HCT116 (cell line): ENCODE measurements around the gene LSM6.

Experiments
- CBX3 ChIP-seq: IDR thresholded peaks from 2 replicates; pipeline ENCODE4 v1.6.1; 2012; ENCODE audit warnings: low read depth
- CTCF ChIP-seq, 3 experiments: fragments of 200-600 bp in 1 of 3; sonication (generic) in 1 of 3; IDR thresholded peaks in 2 of 3; conservative IDR thresholded peaks in 1 of 3; 2 replicates each; pipeline ENCODE4 v1.5.1; 2012 to 2017; ENCODE audit warnings: low read depth in 2 of 3, low read length in 2 of 3, antibody characterized with exemption in 1 of 3, borderline replicate concordance in 1 of 3, control low read depth in 1 of 3, mild to moderate bottlenecking in 1 of 3, mixed read lengths in 1 of 3, mixed run types in 1 of 3, moderate library complexity in 1 of 3; ENCODE audit not compliant: insufficient read depth in 1 of 3
- POLR2A ChIP-seq: IDR thresholded peaks from 2 replicates; pipeline ENCODE4 v1.7.0; 2011; ENCODE audit warnings: borderline replicate concordance; ENCODE audit not compliant: insufficient read depth, insufficient read length; ENCODE audit errors: extremely low read depth
- SIN3A ChIP-seq: IDR thresholded peaks from 2 replicates; pipeline ENCODE4 v1.6.1; 2012; ENCODE audit warnings: low read depth

GRCh38 chr4:146170149-146170548 is 5.4 kb upstream of the LSM6 start:
- TF ChIP-seq POLR2A = no peak
- no peak for TF ChIP-seq CTCF (IDR thresholded peaks at IDR 0.05 in 2 of 3, conservative IDR thresholded peaks at IDR 0.05 in 1 of 3; ENCODE audit: borderline replicate concordance in 1 of 3, insufficient read depth in 1 of 3, low read depth in 2 of 3, low read length in 2 of 3)
- no peak for TF ChIP-seq CBX3
- no peak for TF ChIP-seq SIN3A
